Measurements from ENCODE around the gene TOP1. TPM values are rescaled to one million over a fixed set of nuclear protein-coding genes. Genes with fewer than 3 reads are reported as not detected.

TOP1 gene
- total RNA-seq, 2 experiments from 2014 or later, result 37.6 to 41.7 TPM

DNA sequence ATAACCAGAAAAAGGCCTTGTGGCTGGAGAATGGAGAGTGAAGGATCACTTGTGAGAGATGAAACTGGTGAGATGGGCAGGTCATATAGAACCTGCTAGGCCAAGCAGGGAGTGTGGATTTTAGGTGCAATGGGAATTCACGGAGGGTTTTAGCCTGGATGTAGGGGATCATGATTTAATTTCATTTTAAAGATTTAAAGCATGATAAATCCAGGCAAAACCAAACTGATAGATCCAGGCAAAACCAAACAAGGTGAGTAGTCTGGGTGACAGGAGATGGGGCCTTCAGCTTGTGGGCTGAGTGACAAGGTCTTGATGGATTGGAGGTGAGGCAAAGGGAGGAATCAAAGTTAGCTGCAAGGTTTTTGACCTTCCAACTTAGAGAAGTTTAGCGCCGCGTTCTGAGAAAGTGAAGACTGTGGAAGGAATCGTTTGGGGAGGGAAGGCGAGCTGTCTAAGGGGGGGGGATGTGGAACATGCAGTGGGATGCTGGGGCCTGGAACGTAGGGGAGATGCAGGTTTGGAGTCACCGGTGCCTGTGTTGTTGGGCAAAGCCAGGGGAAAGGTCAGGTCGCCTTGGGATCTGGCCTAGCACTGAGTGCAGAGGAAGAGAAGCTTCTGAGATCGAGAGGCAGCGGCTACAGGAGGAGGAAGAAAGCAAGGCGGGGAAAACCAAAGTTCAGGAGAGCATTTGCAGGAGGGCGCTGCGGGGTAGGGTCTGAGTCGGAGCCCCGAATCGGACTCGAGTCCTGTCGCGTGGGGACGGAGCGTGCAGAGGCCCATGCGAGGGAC is 107.5 kb downstream of the TOP1 start:
- TF ChIP-seq, protein P1, sequence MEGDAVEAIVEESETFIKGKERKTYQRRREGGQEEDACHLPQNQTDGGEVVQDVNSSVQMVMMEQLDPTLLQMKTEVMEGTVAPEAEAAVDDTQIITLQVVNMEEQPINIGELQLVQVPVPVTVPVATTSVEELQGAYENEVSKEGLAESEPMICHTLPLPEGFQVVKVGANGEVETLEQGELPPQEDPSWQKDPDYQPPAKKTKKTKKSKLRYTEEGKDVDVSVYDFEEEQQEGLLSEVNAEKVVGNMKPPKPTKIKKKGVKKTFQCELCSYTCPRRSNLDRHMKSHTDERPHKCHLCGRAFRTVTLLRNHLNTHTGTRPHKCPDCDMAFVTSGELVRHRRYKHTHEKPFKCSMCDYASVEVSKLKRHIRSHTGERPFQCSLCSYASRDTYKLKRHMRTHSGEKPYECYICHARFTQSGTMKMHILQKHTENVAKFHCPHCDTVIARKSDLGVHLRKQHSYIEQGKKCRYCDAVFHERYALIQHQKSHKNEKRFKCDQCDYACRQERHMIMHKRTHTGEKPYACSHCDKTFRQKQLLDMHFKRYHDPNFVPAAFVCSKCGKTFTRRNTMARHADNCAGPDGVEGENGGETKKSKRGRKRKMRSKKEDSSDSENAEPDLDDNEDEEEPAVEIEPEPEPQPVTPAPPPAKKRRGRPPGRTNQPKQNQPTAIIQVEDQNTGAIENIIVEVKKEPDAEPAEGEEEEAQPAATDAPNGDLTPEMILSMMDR (IDR thresholded peaks at IDR 0.05), result no peak
- H3K4me1 Mint-ChIP-seq (ENCODE audit: low read depth), result peaks cover 61% of the 10 kb centered on the region
- Histone ChIP-seq H3K4me1 (ENCODE audit: insufficient read depth, low read length) (peaks cover 50% of the 10 kb centered on the region), H3K9me3 (ENCODE audit: control insufficient read depth in 1 of 2, insufficient read depth in 1 of 2, low read length in 2 of 2) (no peaks in the 10 kb centered on the region), H3K27me3 (ENCODE audit: control insufficient read depth in 1 of 2, insufficient read depth in 2 of 2, low read length in 2 of 2) (no peaks in the 10 kb centered on the region), H3K36me3 (ENCODE audit: insufficient read depth, low read length) (no peaks in the 10 kb centered on the region), H3K4me3 (ENCODE audit: low read length) (peak overlapping the region; percentile 60), H3K27ac (ENCODE audit: low read depth in 1 of 2, low read length in 2 of 2) (peak overlapping the region; percentile 16 to 68)
- intact Hi-C loops (cut with DNase I, micrococcal nuclease), result loop anchor here (1.0 to 10.0 kb wide), 6 partner anchors 36 to 559 kb away; partner anchors contain the start of gene LPIN3 (in 2 of the 2)
- H3K4me3 Mint-ChIP-seq, result peak overlapping the region; percentile 95
- ChIA-PET CTCF (interaction anchor here (0.8 to 6.9 kb wide), 21 partner anchors 8 to 207 kb away, joined by 3 to 66 read pairs (median 5); no protein-coding TSS in a partner anchor), POLR2A (interaction anchor here (1.0 to 14.5 kb wide), 9 partner anchors 14 to 209 kb away, joined by 4 to 403 read pairs (median 5); no protein-coding TSS in a partner anchor)
- ATAC-seq (ENCODE audit: poor library complexity) (no peak), DNase-seq (no peak)
- H3K36me3 Mint-ChIP-seq (ENCODE audit: low read depth), result peaks cover 20% of the 10 kb centered on the region
- H3K27ac Mint-ChIP-seq, result peak overlapping the region; percentile 91
- H3K9me3 Mint-ChIP-seq, result no peaks in the 10 kb centered on the region
- H3K27me3 Mint-ChIP-seq, result no peaks in the 10 kb centered on the region

DNA sequence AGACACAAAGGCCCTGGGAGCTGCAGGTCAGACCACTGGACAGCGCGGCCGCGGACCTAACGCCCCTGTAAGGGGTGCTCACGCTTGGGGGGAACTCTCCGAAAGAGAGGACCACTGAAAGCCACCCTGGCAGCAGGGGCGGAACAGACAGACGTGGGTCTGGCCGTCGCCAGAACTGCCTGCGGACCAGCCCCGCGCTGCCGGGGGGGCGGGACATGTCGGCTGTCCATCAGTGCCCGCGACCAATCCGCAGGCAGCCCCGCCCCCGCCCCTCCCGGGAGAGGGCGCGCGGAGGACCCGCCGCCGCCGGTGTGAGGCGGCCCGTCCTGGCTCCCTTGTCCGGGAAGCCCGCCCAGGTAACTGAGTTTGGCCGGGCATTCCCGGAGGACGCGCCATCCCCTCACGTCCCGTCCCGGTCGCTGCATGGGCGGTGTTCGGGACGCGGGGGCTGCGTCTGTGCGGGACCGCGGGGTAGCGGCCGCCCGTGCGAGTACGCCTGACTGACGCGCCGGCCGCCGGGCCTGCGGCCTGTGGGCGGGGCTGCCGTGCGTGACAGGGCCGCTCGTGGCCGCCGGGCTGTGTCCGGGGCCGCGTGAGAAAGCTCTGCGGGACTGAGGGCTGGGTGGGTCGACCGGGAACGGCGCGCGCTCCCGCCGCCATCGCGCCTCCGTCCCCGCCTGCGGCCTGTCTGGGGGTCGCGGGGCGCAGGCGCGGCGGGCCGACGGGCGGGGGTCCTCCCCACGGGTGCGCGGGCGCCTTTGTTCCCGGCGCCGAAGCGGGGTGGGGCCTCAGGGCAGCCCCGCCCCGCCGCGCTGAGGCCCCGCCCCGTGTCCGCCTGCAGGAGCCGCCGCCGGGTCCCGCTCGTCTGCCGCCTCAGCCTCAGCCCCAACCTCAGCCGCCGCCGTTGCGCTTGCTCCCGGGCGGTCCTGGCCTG is 108.3 kb downstream of the TOP1 start, which contains the start of gene PLCG1:
PLCG1 (plus strand) TSS at position 864 of the 934 bp plus-strand sequence. CDS start 99 bp downstream, outside the sequence.
- DNase-seq, result peak; percentile 66 to 92 (median 82)
- Mint-ChIP-seq H3K4me1 (ENCODE audit: low read depth) (peaks cover 69% of the 10 kb centered on the region), H3K4me3 (peak within 1 kb of the TSS; percentile 95), H3K9me3 (no peaks in the 10 kb centered on the region), H3K27ac (peak within 1 kb of the TSS; percentile 96), H3K27me3 (no peaks in the 10 kb centered on the region), H3K36me3 (ENCODE audit: low read depth) (peaks cover 20% of the 10 kb centered on the region)
- peaks cover 59% of the 10 kb centered on the region for H3K4me1 ChIP-seq (ENCODE audit: insufficient read depth, low read length)
- intact Hi-C loops (cut with DNase I, micrococcal nuclease), result loop anchor here (1.0 to 10.0 kb wide), 3 partner anchors 35 to 558 kb away; no protein-coding TSS in a partner anchor
- POLR2A ChIA-PET, result interaction anchor here (1.1 to 14.5 kb wide), 10 partner anchors 10 to 192 kb away, joined by 4 to 403 read pairs (median 8); no protein-coding TSS in a partner anchor
- H3K27me3 ChIP-seq (ENCODE audit: control insufficient read depth in 1 of 2, insufficient read depth in 2 of 2, low read length in 2 of 2), result no peaks in the 10 kb centered on the region
- no peaks in the 10 kb centered on the region for H3K9me3 ChIP-seq (ENCODE audit: control insufficient read depth in 1 of 2, insufficient read depth in 1 of 2, low read length in 2 of 2)
- H3K27ac ChIP-seq (ENCODE audit: low read depth in 1 of 2, low read length in 2 of 2), result peak within 1 kb of the TSS; percentile 75 to 83
- TF ChIP-seq, protein P1 (IDR thresholded peaks at IDR 0.05), result no peak
- peak; percentile 68 for ATAC-seq (ENCODE audit: poor library complexity)
- CTCF ChIA-PET, result interaction anchor here (0.8 to 6.9 kb wide), 6 partner anchors 10 to 204 kb away, joined by 3 to 66 read pairs (median 4); partner anchors contain the start of gene LPIN3
- peak within 1 kb of the TSS; percentile 90 for H3K4me3 ChIP-seq (ENCODE audit: low read length)
- H3K36me3 ChIP-seq (ENCODE audit: insufficient read depth, low read length), result no peaks in the 10 kb centered on the region
